HepG2 (cell line): Measurements from ENCODE around the gene ARL3. TPM values are rescaled to one million over a fixed set of nuclear protein-coding genes. Genes with fewer than 3 reads are reported as not detected.
A peak's percentile ranks its signal among the peaks of the same experiment; 100 is the strongest.

Source experiments
- ARHGAP35 ChIP-seq: sonication (generic); formaldehyde crosslinking; IDR thresholded peaks from 2 replicates; pipeline ENCODE4 v1.9.0; 2022; ENCODE audit warnings: mild to moderate bottlenecking, inconsistent platforms, moderate library complexity, missing genetic modification reagents, borderline replicate concordance
- ASH2L ChIP-seq: fragments of 300-600, 200-600 bp; sonication (generic); IDR thresholded peaks from 2 replicates; pipeline ENCODE4 v1.7.0; 2017; ENCODE audit warnings: low read depth, mild to moderate bottlenecking, moderate library complexity, mixed read lengths, low read length; ENCODE audit not compliant: insufficient read length
- CREBL2 ChIP-seq: sonication (generic); formaldehyde crosslinking; IDR thresholded peaks from 2 replicates; pipeline ENCODE4 v1.8.1; 2023; ENCODE audit warnings: missing genetic modification reagents, mild to moderate bottlenecking, borderline replicate concordance
- CREM ChIP-seq, 2 experiments: sonication (generic) in 1 of 2; formaldehyde crosslinking in 1 of 2; IDR thresholded peaks; 2 replicates each; pipeline versions ENCODE4 v1.4.0 to v1.6.1; 2016 to 2020; ENCODE audit warnings: antibody characterized with exemption in 1 of 2, mild to moderate bottlenecking in 1 of 2, missing genetic modification reagents in 1 of 2
- FOXJ3 ChIP-seq: sonication (generic); formaldehyde crosslinking; IDR thresholded peaks from 2 replicates; pipeline ENCODE4 v1.4.0; 2020; ENCODE audit warnings: missing genetic modification reagents, mild to moderate bottlenecking, borderline replicate concordance
- GMEB1 ChIP-seq: sonication (generic); formaldehyde crosslinking; IDR thresholded peaks from 2 replicates; pipeline ENCODE4 v1.5.1; 2020; ENCODE audit warnings: missing genetic modification reagents, mild to moderate bottlenecking, borderline replicate concordance
- HNF4A ChIP-seq: sonication (generic); formaldehyde crosslinking; IDR thresholded peaks from 2 replicates; pipeline ENCODE4 v1.4.0; 2020; ENCODE audit warnings: missing genetic modification reagents
- MAZ ChIP-seq, 2 experiments: sonication (generic) in 1 of 2; formaldehyde crosslinking in 1 of 2; IDR thresholded peaks; 2 replicates each; pipeline versions ENCODE4 v1.5.0 to v1.6.1; 2012 to 2020; ENCODE audit warnings: low read depth in 2 of 2, mild to moderate bottlenecking in 2 of 2, borderline replicate concordance in 1 of 2, improper control_type of control experiment in 1 of 2, low read length in 1 of 2, missing genetic modification reagents in 1 of 2, moderate library complexity in 1 of 2
- SALL2 ChIP-seq: sonication (generic); formaldehyde crosslinking; IDR thresholded peaks from 2 replicates; pipeline ENCODE4 v1.8.1; 2023; ENCODE audit warnings: mild to moderate bottlenecking, missing genetic modification reagents, inconsistent platforms
- ZNF225 ChIP-seq: sonication (generic); formaldehyde crosslinking; IDR thresholded peaks from 2 replicates; pipeline ENCODE4 v1.4.0; 2020; ENCODE audit warnings: mild to moderate bottlenecking, missing genetic modification reagents
- ZNF280D ChIP-seq: sonication (generic); formaldehyde crosslinking; IDR thresholded peaks from 2 replicates; pipeline ENCODE4 v1.5.1; 2020; ENCODE audit warnings: mild to moderate bottlenecking, missing genetic modification reagents
- ZNF496 ChIP-seq: sonication (generic); formaldehyde crosslinking; IDR thresholded peaks from 2 replicates; pipeline ENCODE4 v1.8.1; 2023; ENCODE audit warnings: mild to moderate bottlenecking, moderate library complexity, missing genetic modification reagents; ENCODE audit not compliant: insufficient replicate concordance
- ZNF598 ChIP-seq: sonication (generic); formaldehyde crosslinking; IDR thresholded peaks from 2 replicates; pipeline ENCODE4 v1.5.1; 2020; ENCODE audit warnings: mild to moderate bottlenecking, missing genetic modification reagents, borderline replicate concordance
- polyA plus RNA-seq, 8 experiments: library from polyadenylated mRNA; depleted of rRNA in 3 of 8; stranded (reverse) in 7 of 8; unstranded in 1 of 8; fragments of >200 nt; fragmentation: Illumina TruSeq in 4 of 8; extraction: Trizol in 4 of 8; gene quantifications; 2 replicates each; pipeline versions ENCODE4 v1.2.1 to v1.2.3, GENCODE V29; 2011 to 2016; ENCODE audit warnings: low read depth in 4 of 8, missing spikeins in 1 of 8, mixed read lengths in 1 of 8; ENCODE audit not compliant: insufficient read depth in 1 of 8
- total RNA-seq, 5 experiments: library from RNA; depleted of rRNA; stranded (reverse); fragments of >200 nt; fragmentation: Illumina TruSeq; extraction: Trizol; gene quantifications; 2 replicates each; pipeline ENCODE4 v1.2.3, GENCODE V29; 2016; ENCODE audit warnings: low read depth in 1 of 5
- TF ChIP-seq, protein P1 (sequence below): IDR thresholded peaks from 2 replicates; pipeline ENCODE4 v1.4.0; 2020; ENCODE audit warnings: mild to moderate bottlenecking, missing genetic modification reagents
- TF ChIP-seq, protein P2 (sequence below): sonication (generic); formaldehyde crosslinking; IDR thresholded peaks from 2 replicates; pipeline ENCODE4 v1.8.0; 2022; ENCODE audit warnings: missing genetic modification reagents, mild to moderate bottlenecking, inconsistent platforms, borderline replicate concordance

The ARL3 gene
- total and polyA plus RNA-seq, 2 of the 13 experiments (the other 11 are each of a cell fraction or from before 2014, with no cell fraction given): 5.2 to 6.6 TPM

GRCh38 chr10:102743588-102744373, 29.6 kb upstream of the ARL3 start, which contains the start of gene WBP1L (continued):
- TF ChIP-seq, protein P1, sequence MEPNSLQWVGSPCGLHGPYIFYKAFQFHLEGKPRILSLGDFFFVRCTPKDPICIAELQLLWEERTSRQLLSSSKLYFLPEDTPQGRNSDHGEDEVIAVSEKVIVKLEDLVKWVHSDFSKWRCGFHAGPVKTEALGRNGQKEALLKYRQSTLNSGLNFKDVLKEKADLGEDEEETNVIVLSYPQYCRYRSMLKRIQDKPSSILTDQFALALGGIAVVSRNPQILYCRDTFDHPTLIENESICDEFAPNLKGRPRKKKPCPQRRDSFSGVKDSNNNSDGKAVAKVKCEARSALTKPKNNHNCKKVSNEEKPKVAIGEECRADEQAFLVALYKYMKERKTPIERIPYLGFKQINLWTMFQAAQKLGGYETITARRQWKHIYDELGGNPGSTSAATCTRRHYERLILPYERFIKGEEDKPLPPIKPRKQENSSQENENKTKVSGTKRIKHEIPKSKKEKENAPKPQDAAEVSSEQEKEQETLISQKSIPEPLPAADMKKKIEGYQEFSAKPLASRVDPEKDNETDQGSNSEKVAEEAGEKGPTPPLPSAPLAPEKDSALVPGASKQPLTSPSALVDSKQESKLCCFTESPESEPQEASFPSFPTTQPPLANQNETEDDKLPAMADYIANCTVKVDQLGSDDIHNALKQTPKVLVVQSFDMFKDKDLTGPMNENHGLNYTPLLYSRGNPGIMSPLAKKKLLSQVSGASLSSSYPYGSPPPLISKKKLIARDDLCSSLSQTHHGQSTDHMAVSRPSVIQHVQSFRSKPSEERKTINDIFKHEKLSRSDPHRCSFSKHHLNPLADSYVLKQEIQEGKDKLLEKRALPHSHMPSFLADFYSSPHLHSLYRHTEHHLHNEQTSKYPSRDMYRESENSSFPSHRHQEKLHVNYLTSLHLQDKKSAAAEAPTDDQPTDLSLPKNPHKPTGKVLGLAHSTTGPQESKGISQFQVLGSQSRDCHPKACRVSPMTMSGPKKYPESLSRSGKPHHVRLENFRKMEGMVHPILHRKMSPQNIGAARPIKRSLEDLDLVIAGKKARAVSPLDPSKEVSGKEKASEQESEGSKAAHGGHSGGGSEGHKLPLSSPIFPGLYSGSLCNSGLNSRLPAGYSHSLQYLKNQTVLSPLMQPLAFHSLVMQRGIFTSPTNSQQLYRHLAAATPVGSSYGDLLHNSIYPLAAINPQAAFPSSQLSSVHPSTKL (CRISPR knock-in tag): peak; percentile 28; the same call in 1 of the 2 replicates
- TF ChIP-seq FOXJ3 (CRISPR knock-in tag): no peak
- peak; percentile 79; the same call in 1 of the 2 replicates for TF ChIP-seq ZNF280D (CRISPR knock-in tag)
- peak; percentile 91 for TF ChIP-seq CREM (IDR thresholded peaks at IDR 0.05)
- 0 out of 2 replicates have a peak, but pooled peaks have one; percentile 34 for TF ChIP-seq CREM (CRISPR knock-in tag; IDR thresholded peaks at IDR 0.05)
- peak; percentile 78; the same call in 1 of the 2 replicates for TF ChIP-seq GMEB1 (CRISPR knock-in tag)
- 0 out of 2 replicates have a peak, but pooled peaks have one; percentile 40 for TF ChIP-seq ZNF598 (CRISPR knock-in tag)
- TF ChIP-seq MAZ (IDR thresholded peaks at IDR 0.05; ENCODE audit: borderline replicate concordance, low read depth, low read length): peak; percentile 46; the same call in 1 of the 2 replicates
- TF ChIP-seq MAZ (CRISPR knock-in tag; IDR thresholded peaks at IDR 0.05; ENCODE audit: low read depth): no peak; the same call in 1 of the 2 replicates
- TF ChIP-seq ZNF496 (CRISPR knock-in tag): no peak
- 0 out of 2 replicates have a peak, but pooled peaks have one; percentile 12 for TF ChIP-seq HNF4A
- no peak for TF ChIP-seq CREBL2
- TF ChIP-seq ARHGAP35: peak; percentile 51; the same call in 1 of the 2 replicates
- peak; percentile 36 for TF ChIP-seq ASH2L
- TF ChIP-seq, protein P2, sequence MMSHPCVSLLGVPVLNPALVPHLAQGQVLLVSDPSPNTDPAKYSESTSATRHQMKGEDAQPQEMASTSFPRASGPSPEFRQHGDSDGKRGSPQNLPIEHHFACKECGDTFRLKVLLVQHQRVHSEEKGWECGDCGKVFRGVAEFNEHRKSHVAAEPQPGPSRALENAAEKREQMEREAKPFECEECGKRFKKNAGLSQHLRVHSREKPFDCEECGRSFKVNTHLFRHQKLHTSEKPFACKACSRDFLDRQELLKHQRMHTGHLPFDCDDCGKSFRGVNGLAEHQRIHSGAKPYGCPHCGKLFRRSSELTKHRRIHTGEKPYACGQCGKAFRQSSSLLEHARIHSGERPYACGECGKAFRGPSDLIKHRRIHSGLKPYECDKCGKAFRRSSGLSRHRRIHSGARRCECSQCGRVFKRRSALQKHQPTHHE: no peak
- no peak for TF ChIP-seq SALL2 (CRISPR knock-in tag)
- 0 out of 2 replicates have a peak, but pooled peaks have one; percentile 70 for TF ChIP-seq ZNF225 (CRISPR knock-in tag)
